ENCODE measurements around the gene MARCHF10. TPM values are rescaled to one million over a fixed set of nuclear protein-coding genes. Genes with fewer than 3 reads are reported as not detected.

Gene MARCHF10
- polyA plus RNA-seq, 3 donors: 0.04 to 0.08 TPM; not detected in 1

GRCh38 chr17:62662855-62663254 lies 145.3 kb downstream of the MARCHF10 start:
- no peak overlapping the region for H3K27ac ChIP-seq (ENCODE audit: low read depth, low read length)
- WGBS, 3 donors: 79 to 89% (median 89%) methylated on average over 6 of the region's 6 CpGs

DNA sequence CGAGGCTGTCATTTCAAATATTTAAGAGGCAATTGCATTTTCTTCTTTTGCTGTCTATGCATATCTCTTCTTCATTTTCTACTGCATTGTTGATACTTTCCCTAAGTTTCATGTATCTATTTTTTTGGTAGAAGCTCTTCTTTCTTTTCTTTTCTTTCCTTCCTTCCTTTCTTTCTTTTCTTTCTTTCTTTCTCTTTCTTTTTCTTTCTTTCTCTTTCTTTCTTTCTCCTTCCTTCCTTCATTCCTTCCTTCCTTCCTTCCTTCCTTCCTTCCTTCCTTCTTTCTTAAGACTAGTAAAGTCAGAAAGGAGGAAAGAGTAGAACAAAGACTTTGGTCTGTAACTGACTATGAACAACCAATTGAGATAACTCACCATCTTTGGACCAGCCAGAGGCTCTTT lies 146.8 kb downstream of the MARCHF10 start:
- H3K27ac ChIP-seq (ENCODE audit: low read depth, low read length): no peak overlapping the region
- 93 to 100% (median 97%) methylated on average over 1 of the region's 1 CpG for WGBS, 3 donors

DNA sequence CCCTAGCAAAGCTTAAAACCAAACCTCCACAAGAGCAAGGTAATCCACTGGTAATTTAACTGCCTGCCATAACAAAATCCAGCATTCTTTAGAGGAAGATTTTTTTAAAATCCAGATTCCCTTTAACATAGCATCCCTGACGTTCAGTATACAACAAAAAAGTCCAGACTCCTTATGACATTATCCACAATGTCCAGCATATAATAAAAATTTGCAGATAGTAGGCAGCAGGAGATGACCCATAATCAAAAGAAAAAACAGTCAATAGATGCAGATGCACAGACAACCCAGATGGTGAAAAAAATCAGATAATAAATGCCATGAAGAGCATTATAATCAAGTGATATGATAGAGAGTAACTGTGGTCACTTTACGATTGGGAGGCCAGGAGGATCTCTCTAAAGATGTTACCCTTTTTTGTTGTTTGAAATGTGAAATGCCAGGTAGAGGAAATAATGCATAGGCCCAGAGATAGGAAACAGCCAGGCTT lies 147.4 kb downstream of the MARCHF10 start:
- no peak overlapping the region for H3K27ac ChIP-seq (ENCODE audit: low read depth, low read length)
- 83 to 98% (median 97%) methylated on average over 2 of the region's 2 CpGs for WGBS, 3 donors

- 63 to 72% (median 66%) methylated on average over 15 of the region's 15 CpGs for WGBS, 3 donors
- H3K27ac ChIP-seq (ENCODE audit: low read depth, low read length): no peak overlapping the region
These were observed 149.8 kb downstream of the MARCHF10 start for GRCh38 chr17:62658136-62658920.

- no peak overlapping the region for H3K27ac ChIP-seq (ENCODE audit: low read depth, low read length)
- WGBS, 3 donors: 67 to 85% (median 72%) methylated on average over 9 of the region's 9 CpGs
These were observed 150.4 kb downstream of the MARCHF10 start for GRCh38 chr17:62657690-62658089.

DNA sequence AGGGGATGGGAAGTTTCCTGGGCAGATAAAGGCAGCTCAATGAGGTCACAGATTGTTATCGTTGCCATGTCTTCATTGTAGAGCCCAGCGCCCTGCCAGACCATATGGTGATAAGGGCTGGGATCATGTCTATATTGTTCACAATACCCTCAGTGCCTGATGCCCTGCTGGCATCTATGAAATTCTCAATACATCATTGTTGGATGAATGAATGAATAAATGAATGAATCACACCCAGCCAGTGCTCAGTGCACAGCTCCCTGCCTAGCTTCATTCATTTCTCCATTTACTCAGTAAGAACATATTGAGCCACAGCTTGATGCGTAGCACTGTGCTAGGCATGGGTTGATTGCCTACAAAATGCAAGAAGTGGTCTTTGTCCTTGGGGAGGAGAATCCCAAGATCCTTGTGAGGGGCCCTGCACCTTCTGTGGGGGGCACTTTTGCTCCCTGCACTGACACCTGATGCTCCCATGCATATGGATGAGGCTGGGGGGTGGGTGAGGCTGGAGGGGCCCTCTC lies 150.9 kb downstream of the MARCHF10 start:
- WGBS, 3 donors: 85 to 92% (median 87%) methylated on average over 3 of the region's 3 CpGs
- no peak overlapping the region for H3K27ac ChIP-seq (ENCODE audit: low read depth, low read length)

GRCh38 chr17:62656446-62656845 lies 151.7 kb downstream of the MARCHF10 start:
- 44 to 82% (median 78%) methylated on average over 1 of the region's 1 CpG for WGBS, 3 donors
- H3K27ac ChIP-seq (ENCODE audit: low read depth, low read length): no peak overlapping the region

DNA sequence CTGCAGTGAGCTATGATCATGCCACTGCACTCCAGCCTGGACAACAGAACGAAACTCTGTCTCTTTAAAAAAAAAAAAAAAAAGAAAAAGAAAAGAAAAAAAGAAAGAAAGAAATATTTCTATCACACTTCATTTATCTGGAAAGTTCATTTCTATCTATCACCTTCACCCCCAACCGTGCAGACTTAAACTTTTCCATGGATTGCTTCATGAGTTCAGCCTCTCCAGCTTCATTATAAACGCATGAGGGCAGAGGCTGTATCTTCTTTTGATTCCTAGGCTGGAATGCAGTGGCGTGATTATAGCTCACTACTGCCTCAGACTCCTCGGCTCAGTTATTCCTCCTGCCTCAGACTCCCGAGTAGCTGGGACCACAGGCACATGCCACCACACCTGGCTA lies 152.5 kb downstream of the MARCHF10 start:
- WGBS, 3 donors: 83 to 84% (median 84%) methylated on average over 6 of the region's 6 CpGs
- no peak overlapping the region for H3K27ac ChIP-seq (ENCODE audit: low read depth, low read length)

- WGBS, 3 donors: 28 to 51% (median 33%) methylated on average over 19 of the region's 19 CpGs
- no peak overlapping the region for H3K27ac ChIP-seq (ENCODE audit: low read depth, low read length)
These were observed 154.0 kb downstream of the MARCHF10 start for GRCh38 chr17:62653826-62654761.

DNA sequence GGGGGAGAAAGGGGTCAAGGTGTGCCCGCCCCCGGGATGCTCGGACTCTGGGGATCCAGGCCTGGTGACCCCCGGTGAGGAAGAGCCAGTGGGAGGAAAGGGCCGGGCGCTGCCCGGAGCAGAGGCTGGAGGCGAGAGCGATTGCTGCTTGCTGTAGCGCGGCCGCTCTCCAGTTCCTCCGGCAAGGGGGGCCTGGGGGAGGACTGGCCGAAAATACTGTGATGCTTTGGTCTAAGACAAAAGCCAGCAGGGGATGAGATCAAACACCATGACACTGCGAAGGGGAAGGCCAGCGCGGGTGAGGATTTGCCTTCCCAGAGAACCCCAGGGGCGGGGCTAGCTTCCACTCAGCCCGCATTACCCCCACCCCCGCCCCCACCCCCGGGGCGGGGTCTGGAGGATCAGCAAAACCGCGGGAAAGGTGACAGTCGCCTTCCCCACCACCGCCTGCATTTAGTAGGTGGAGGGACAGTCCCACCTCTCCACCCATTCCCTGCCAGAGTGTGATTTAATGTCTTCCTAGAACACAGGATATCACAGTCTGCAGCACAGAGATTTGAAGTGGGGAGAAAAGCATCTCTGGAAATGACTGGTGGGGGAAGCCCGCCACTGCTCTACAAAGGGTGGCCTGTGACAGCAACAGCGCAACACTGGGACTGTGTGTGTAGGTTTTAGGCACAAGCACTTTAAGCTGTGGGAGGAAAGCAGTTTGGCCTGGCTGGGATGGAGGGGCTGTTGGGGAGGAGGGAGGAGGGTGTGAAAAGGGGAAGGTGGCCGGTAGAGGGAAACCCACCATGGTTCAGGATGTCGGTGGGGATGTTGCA lies 154.9 kb downstream of the MARCHF10 start:
- no peak overlapping the region for H3K27ac ChIP-seq (ENCODE audit: low read depth, low read length)
- 1 to 5% (median 1%) methylated on average over 30 of the region's 30 CpGs for WGBS, 3 donors

GRCh38 chr17:62652251-62653001 lies 155.7 kb downstream of the MARCHF10 start:
- no peak overlapping the region for H3K27ac ChIP-seq (ENCODE audit: low read depth, low read length)
- 3 to 8% (median 5%) methylated on average over 53 to 57 of the region's 57 CpGs for WGBS, 3 donors

Other genes with a start within 250 kb of the MARCHF10 start
- 10 to 100 TPM in 2 of 3 donors, 1 to 10 TPM in 1; 4.1 to 52.2 (median 14.5) TPM for gene MRC2, start 180.6 kb downstream of the MARCHF10 start, polyA plus RNA-seq
- 1 to 10 TPM; 2.8 to 8.9 (median 3.3) TPM for gene TANC2, start 157.9 kb upstream of the MARCHF10 start, polyA plus RNA-seq

All from adipose tissue (tissue), 3 donors.